HG02759 (cell line): ENCODE data around the gene LRRC71.

Experiments used
- ATAC-seq: cut with Tn5 transposase; IDR thresholded peaks from one replicate; pipeline ENCODE4 v1.9.1; 2021; ENCODE audit warnings: mild to moderate bottlenecking, moderate library complexity; ENCODE audit not compliant: unreplicated experiment

The LRRC71 gene

DNA sequence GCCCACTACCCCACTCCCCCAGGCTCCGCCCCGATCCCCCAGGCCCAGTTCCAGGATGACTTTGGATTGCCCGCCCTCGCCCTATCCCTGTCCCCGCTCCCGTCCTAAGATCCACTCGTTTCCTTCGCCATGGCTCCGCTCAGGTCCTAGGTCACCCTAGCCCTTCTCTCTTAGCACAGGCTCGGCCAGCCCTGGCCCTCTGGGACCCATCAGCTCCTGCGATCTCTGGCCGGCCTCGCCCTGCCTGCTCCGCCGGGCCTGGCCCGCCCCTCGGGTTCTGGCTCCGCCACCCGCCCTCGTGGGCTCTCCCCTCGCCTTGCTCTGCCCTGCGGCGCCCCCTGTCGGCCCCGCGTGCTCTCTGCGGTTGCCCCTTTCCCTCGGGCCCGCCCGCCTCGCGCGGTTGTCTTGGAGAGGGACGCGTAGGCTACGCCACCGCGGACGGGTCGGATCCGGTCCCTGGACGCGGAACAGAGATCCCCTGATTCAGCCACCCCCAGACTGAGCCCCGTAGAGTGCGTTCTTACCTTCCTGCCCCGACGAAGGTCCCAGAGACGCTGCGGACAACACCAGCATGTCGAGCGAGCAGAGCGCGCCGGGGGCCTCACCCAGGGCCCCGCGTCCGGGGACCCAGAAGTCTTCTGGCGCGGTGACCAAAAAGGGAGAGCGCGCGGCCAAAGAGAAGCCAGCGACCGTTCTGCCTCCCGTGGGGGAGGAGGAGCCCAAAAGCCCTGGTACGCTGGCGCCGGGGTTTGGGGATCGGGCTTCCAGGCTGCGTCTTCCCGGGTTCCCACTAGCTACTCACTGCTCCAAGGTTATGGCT lies at the start of gene LRRC71:
Gene LRRC71 (plus strand): TSS at position 400 of the 820 bp plus-strand sequence. CDS start 172 bp downstream, at position 572.
- ATAC-seq = no peak

DNA sequence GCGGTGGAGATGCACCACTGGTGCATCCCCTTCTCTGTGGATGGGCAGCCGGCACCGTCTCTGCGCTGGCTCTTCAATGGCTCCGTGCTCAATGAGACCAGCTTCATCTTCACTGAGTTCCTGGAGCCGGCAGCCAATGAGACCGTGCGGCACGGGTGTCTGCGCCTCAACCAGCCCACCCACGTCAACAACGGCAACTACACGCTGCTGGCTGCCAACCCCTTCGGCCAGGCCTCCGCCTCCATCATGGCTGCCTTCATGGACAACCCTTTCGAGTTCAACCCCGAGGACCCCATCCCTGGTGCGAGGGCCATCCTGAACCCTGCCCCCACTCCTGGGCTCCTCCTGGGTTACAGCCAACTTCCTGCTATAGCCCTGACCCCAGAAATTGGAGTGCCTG lies 46.8 kb upstream of the LRRC71 start:
- ATAC-seq = no peak

DNA sequence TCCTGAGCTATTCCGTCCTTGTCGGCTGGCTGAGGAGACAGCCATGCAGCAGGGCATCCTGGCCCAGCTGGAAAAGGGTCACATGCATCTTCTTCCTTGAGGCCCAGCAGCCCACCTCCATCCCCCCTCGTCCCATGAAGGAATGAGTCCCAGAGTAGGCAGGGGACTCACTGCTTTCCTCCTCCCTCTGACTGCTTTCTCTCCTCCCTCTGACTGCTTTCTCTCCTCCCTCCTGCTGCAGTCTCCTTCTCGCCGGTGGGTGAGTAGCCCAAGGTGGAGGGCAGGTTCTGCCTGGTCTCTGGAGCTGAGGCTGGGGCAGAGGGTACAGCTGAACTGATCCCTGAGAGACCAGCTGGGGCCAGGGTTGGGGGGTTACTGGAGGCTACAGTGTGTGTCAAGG lies 46.3 kb upstream of the LRRC71 start:
- no peak for ATAC-seq

DNA sequence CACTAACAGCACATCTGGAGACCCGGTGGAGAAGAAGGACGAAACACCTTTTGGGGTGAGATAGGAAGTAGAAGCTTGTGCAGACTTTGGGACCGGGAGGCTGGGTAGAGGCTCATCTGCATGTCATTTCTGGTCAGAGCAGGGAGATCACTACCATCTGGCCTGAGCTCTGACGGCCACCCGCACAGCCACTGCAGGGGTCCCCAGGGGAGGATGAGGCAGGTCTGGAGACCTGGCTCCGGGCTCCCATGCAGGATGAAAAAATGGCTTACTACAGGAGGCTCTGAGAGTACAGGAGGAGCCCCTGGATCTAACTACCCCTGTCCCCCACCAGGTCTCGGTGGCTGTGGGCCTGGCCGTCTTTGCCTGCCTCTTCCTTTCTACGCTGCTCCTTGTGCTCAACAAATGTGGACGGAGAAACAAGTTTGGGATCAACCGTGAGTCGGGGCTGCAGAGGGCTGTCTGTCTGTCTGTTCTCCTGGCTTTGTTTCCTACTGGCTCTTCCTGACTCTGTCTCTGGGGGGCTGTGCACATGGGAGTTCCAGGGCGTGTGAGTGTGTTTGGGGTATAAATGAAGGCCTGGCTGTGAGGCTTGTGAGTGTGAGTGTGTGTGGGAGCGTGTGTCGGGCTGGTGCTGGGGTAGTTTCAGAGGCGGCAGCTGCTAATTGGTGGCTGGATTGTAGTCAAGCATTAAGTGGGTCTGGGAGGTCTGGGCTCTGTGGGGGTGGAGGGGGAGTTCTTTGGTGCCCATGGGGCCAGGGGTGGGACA lies 45.7 kb upstream of the LRRC71 start:
- no peak for ATAC-seq

DNA sequence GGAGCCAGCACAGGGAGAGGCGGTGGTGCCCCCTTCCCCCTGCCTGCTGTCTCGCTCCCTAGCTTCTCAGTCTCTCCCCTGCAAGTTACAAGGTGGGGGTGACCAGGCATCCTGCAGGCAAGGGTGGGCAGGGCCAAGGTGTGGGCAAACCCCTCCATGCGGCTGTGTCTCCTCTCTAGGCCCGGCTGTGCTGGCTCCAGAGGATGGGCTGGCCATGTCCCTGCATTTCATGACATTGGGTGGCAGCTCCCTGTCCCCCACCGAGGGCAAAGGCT lies 45.2 kb upstream of the LRRC71 start:
- ATAC-seq = no peak

DNA sequence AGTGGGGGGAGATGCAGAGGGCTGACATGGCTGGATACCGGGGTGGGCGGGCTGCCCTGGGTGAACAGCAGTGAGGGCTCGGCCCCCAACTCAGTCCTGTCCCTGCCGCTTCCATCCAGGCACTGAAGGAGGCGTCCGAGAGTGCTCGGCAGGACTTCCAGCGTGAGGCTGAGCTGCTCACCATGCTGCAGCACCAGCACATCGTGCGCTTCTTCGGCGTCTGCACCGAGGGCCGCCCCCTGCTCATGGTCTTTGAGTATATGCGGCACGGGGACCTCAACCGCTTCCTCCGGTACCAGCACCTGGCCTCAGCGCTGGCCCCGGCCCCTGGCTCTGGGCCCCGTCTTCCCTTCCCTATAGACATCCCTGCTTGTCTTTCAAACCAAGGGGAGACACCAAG lies 44.2 kb upstream of the LRRC71 start:
- no peak for ATAC-seq

DNA sequence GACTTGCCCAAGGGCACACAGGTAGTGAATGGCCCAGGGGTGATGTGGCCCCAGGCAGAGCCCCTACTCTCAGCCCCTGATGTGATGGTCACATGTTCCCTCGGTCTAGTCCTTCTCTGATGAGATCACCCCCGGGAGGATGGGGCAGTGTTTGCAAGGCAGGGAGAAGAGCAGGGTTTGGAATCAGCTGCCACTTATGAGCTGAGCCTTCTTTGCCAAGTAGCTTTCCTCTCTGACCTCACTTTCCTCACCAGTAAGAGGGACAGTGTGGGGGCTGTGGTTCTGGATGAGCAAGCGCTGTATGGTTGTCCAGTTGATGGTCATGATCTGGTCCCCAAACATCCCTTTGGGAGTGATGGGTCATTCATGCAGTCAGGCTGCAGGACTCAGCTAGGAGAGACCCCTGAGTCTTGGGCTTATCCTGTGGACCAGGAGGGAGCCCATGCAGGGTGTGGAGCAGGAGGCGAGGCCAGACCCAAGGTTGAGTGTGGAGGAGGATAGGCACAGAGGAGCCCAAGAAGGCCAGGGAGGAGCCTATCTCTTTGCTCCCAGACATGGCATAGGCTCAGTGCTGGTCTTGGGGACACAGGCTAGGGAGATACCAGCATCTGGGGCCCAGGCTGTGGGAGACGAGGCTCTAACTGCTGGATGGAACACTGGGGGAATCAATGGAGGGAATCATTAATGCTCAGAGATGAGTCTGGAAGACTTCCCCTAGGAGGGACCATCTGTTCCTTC lies 42.8 kb upstream of the LRRC71 start:
- ATAC-seq = no peak

DNA sequence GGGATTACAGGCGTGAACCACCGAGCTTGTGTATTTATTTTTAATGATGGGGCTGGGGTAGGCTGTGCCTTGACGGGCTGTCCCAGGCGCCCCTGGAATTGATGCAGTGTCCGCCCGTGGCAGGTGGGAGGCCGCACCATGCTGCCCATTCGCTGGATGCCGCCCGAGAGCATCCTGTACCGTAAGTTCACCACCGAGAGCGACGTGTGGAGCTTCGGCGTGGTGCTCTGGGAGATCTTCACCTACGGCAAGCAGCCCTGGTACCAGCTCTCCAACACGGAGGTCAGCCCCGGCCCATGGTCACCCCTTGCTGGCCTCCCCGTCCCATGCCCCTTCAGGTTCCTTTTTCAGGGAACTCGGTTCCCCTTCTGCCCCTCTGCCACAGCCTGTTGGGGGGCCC lies 40.6 kb upstream of the LRRC71 start:
- no peak for ATAC-seq

DNA sequence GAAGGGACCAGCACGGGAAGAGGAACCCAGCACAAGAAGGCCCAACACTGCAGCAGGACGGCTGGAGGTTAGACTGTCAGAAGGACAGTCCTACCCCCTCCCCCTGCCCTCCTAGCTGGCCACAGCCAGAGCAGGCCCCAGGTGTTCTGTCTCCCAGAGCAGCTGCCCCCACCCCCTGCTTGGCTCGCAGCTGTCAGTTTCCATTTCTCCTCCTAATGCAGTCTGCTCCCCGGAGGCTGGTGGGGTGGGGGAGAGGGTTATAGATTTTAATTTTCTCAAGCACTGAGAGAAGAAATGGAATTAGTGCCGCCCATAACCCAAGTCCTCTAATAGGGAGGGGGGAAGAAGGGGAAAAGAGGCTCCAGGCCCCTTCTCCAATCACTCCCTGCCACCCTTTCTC lies 40.0 kb upstream of the LRRC71 start:
- ATAC-seq = no peak

DNA sequence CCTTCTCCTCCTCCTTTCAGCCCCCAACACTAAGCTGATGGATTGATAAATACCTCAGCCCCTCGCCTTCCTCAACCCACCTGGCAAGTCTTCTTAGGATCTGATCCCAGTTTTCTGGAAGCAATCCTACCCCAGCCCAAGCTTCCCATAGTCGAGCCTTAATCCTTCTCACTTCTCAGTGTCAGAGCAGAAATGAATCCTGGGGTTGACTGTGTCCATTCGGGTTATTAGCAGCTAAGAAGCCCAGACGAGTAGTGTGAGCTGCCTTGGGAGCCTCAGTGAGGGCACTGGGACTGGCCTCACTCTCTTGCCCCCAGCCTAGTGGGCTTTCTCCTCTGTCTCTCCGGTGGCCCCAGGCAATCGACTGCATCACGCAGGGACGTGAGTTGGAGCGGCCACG lies 39.3 kb upstream of the LRRC71 start:
- no peak for ATAC-seq

DNA sequence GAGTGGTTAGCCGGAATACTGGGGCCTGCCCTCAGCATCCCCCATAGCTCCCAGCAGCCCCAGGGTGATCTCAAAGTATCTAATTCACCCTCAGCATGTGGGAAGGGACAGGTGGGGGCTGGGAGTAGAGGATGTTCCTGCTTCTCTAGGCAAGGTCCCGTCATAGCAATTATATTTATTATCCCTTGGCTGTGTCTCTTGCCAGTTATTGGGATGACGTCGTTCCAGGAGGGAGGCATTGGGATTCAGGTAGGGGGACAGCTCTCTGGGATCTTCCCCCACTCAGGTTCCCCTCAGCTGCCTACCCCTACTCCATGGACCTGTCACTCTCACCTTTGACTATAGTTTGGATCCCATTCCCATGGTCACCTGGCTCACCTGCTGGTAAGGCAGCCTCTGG lies 38.8 kb upstream of the LRRC71 start:
- ATAC-seq = no peak

DNA sequence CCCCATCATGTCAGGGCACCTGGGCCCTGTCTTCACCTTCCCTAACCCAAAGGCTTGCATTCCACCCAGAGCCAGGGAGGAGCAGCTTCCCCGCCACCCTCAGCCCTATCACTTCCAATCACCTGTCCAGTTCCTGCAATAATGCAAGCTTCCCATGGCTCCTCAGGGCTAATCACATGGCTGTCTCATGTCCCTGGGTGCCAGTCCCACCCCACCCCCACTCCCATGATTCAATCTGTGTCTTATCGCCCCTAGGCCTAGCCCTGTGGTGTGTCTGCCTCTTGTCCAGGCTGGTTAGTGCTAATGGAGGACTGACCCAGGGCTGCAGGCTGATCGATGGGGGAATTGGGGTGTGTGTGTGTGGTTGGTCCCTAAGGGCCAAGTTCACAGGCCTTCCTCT lies 37.9 kb upstream of the LRRC71 start:
- no peak for ATAC-seq

DNA sequence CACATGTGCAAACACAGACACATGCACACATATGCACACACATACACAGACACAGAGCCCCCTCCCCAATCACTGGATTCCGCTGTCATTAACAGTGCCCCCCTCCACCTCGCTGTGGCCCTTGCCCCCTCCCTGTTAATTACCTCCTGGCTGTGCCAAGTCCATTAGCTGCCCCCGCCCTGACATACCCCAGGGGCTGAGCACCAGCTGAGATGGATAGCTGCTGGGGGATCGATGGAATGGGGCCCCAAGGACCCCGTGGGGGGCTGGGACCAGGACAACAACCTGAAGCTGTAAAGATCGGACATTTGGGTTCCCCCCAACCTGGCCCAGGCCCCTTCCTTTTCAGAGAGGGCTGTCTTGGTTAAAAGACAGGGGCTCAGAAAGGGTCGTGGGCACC lies 36.5 kb upstream of the LRRC71 start:
- no peak for ATAC-seq

DNA sequence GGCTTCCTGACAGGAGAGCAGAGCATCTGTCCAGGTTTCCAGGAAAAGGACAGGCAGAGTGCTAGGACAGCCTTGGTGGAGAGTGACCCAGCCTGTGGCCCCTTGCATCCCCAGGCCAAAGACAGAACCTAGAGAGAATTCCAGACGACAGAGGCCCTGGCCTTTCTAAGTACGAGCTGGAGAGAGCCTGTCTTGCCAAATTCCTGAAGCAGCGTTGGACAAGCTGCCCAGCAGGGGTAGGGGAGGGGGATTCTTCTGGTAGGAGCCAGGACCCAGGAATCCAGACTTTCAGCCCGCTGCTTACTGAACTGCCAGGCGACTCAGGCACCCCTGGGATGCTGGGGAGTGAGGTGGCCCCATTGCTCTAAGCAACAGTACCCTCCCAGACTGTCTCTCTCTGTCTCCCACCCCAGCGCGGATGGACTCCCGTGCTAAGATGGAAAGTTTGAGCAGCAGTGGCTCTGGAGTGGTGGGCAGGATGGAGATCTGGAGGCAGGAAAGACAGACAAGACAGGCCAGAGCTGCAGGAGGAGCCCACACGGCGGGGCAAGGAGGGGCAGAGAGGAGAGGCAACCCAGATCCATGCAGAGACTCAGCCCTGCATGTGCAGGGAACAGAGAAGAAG lies 35.8 kb upstream of the LRRC71 start:
- ATAC-seq = no peak

DNA sequence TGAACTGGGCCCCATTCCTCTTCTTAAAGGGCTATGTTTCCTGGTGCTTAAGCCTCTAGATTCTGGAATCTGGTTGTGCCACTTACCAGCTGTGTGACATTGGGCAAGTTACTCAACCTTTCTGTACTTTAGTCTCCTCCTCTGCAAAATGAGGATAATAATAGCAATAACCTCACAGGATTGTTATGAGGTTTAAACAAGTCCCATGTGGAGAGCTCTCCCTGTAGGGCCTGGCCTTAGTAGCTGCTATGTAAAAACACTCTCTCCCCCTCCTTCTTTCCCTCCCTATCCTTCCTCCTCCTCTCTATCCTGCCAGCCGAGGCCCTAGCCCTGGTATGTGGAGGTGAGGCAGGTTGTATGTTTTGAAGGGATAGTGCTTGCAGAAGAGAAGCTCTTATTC lies 35.1 kb upstream of the LRRC71 start:
- no peak for ATAC-seq

DNA sequence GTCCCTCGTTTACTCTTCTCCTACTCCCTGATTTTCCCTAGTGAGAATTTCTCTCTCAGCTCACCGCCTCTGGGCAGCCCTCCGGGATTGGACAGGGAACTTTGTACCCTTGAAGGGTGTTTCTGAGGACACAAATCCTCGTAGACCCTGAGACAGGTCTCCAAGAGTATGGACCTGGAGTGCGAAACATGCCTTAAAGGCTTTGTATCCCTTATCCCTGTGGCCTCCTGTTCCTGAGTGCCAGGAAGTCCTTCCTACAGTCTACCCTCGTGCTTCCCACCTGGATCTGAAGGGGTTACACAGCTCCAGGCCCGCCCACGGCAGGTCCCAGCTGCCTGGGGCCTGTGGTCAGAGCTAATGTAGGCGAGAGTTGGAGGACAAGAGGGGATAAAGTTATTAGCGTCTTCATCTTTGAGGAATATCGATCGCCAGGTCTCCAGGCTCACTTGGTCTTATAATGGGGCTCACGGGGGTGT lies 34.5 kb upstream of the LRRC71 start:
- no peak for ATAC-seq

DNA sequence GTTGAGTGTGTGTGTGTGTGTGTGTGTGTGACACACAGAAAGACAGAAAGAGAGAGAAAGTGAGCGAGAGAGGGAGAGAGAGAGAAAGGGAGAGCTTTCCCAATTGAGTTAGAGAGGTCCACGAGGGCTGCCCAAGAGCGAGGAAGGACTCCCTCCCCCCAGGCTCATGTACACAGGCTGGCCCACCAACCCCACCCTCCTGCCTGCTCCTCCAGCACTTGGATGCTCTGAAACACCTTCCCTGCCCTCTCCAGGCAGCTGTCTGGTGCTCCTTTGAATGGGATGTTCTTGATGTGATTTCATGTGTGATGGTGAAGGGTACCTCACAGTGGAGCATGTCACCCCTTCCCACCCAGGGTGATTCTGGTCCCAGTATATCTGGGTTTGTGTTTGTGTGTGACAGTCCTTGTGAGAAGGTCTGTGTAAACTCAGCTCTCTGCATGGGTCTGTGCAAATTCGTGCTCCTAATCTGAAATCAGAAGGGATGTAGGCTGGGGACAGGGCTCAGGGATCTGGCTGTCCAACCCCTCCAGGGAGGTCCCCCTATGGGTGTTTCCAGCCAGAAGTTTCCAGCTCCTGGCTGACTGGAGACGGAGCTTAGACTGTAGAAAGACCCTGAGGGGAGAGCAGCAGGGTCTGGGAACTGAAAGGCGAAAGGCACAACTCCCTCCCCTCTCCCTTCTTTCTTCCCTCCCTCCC lies 33.7 kb upstream of the LRRC71 start:
- no peak for ATAC-seq

DNA sequence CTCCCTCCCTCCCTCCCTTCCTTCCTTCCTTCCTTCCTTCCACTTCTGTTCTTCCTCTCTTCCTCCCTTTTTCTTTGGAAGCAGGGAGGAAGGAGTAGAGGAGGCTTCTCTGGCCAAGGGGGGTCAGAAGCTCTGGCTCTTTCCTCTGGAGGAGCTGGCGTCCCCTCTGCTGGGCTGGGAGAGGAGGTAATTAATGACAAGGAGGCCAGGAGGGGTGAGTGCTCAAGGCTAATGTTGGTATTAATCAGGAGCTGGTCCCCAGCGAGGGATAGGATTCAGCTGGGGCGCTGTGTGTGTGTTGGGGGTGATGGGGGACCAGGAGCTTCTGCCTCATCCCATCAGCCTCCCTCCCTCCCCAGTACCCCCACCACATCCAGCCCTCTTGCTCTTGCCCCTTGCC lies 33.1 kb upstream of the LRRC71 start:
- no peak for ATAC-seq

DNA sequence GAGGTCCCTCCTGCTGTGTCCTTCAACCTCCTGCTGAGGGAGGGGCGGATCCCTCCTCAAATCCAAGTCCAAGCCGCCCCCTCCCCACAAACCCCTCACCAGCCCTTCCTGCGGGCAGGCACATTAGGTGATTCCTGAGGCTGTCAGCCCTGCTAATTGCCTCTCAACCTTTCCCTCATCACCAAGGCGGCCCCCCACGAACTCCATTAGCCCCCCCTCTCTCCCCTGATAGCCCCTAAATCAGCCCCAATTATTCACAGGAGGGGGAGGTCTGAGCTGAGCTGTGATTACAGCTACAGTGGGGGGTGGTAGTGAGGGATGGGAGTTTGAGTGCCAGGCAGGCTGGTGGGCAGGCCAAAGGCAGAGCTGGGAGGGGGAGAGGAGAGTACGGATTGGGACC lies 32.7 kb upstream of the LRRC71 start:
- no peak for ATAC-seq

DNA sequence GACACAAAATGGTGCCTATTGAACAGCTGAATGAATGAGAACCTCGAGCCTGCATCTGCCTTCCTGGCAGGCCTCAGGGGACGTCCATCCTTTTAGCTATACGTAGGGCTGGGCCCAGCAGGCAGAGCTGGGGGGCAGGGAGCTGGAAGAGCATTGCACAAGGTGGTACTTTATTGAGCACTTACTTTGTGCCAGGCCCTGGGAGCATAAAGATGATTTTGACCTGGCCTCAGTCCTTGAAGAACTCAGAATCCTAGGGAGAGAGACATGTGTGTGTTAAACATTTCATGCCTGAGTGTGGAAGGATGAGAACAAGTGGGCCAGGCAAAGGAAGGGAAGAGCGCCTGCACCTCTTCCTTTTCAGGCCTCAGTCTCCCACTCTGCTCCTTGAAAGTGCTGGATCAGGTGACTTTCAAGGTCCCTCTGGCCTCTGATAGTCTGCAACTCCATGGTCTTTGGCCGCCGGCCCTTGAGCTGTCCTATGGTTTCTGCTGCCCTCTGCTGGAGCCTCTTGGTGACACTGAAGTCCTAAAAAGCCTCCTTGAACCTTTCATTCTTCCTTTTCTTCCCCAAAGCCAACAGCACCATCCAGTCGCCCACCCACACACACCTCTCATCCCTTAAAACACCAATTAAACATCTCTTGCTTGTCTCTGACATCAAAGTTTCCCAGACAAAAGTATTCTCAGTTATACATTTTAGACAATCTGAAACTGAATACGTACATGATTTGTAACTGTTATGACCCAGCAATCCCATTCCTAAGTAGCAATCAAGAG lies 30.4 kb upstream of the LRRC71 start:
- ATAC-seq = no peak
